Measurements from ENCODE around the gene METAP1D. TPM values are rescaled to one million over a fixed set of nuclear protein-coding genes. Genes with fewer than 3 reads are reported as not detected.

Gene METAP1D
- total RNA-seq, 4 donors from 2014 or later, result 5.2 to 30.9 (median 7.3) TPM

- H3K27me3 ChIP-seq, result peaks cover 94% of the 10 kb centered on the region
- WGBS, 2 donors, result 29 to 46% methylated on average over 6 to 7 of the region's 9 CpGs
- intact Hi-C loops (cut with DNase I), result no loop called here
- no peak overlapping the region for H3K4me3 ChIP-seq (replicated peaks in 1 of 3)
- H3K4me1 ChIP-seq, result peaks cover 28 to 77% of the 10 kb centered on the region in 2 donors
- TF ChIP-seq POLR2A (IDR thresholded peaks at IDR 0.05), result no peak
- TF ChIP-seq CTCF (IDR thresholded peaks at IDR 0.05), result no peak
- H3K36me3 ChIP-seq, result no peaks in the 10 kb centered on the region
- H3K27ac ChIP-seq, result peak overlapping the region in 1 of 3 donors; percentile 50
- H3K9me3 ChIP-seq, result no peaks in the 10 kb centered on the region
- no peak for DNase-seq
These were observed 97.9 kb downstream of the METAP1D start for GRCh38 chr2:172097557-172098131.

GRCh38 chr2:172098287-172098649, 98.5 kb downstream of the METAP1D start:
- peaks cover 92% of the 10 kb centered on the region for H3K27me3 ChIP-seq
- TF ChIP-seq CTCF (IDR thresholded peaks at IDR 0.05) (no peak), POLR2A (IDR thresholded peaks at IDR 0.05) (no peak)
- H3K9me3 ChIP-seq, result no peaks in the 10 kb centered on the region
- no peak for DNase-seq
- no peak overlapping the region for H3K27ac ChIP-seq
- 46 to 71% methylated on average over 1 of the region's 1 CpG for WGBS, 2 donors
- peaks cover 30 to 83% of the 10 kb centered on the region in 2 donors for H3K4me1 ChIP-seq
- intact Hi-C loops (cut with DNase I), result no loop called here
- H3K4me3 ChIP-seq (replicated peaks in 1 of 3), result no peak overlapping the region
- H3K36me3 ChIP-seq, result no peaks in the 10 kb centered on the region

- peak in 1 of 2 donors; percentile 39 for DNase-seq
These were observed 99.1 kb downstream of the METAP1D start for GRCh38 chr2:172098650-172099471.

GRCh38 chr2:172099472-172100079, 99.8 kb downstream of the METAP1D start:
- no peak overlapping the region for H3K4me3 ChIP-seq (replicated peaks in 1 of 3)
- H3K27ac ChIP-seq, result no peak overlapping the region

More at GRCh38 chr2:172098650-172099471, 99.1 kb downstream of the METAP1D start:
- 8 to 10% methylated on average over 24 to 44 of the region's 61 CpGs for WGBS, 2 donors
- peaks cover 86% of the 10 kb centered on the region for H3K27me3 ChIP-seq
- H3K4me3 ChIP-seq (replicated peaks in 1 of 3), result peak overlapping the region in 1 of 3 donors; percentile 16
- intact Hi-C loops (cut with DNase I), result no loop called here
- no peaks in the 10 kb centered on the region for H3K36me3 ChIP-seq
- H3K4me1 ChIP-seq, result peaks cover 30 to 86% of the 10 kb centered on the region in 2 donors
- no peaks in the 10 kb centered on the region for H3K9me3 ChIP-seq
- no peak for TF ChIP-seq POLR2A (IDR thresholded peaks at IDR 0.05)
- no peak for TF ChIP-seq CTCF (IDR thresholded peaks at IDR 0.05)
- no peak overlapping the region for H3K27ac ChIP-seq

More at GRCh38 chr2:172099472-172100079, 99.8 kb downstream of the METAP1D start:
- H3K9me3 ChIP-seq, result no peaks in the 10 kb centered on the region
- 6% methylated on average over 12 of the region's 13 CpGs for WGBS, 2 donors
- intact Hi-C loops (cut with DNase I), result loop anchor here (10.0 kb wide), 2 partner anchors 105 to 395 kb away; partner anchors contain the start of gene METAP1D
- TF ChIP-seq CTCF (IDR thresholded peaks at IDR 0.05), result no peak
- no peak for TF ChIP-seq POLR2A (IDR thresholded peaks at IDR 0.05)
- H3K4me1 ChIP-seq, result peaks cover 28 to 80% of the 10 kb centered on the region in 2 donors
- DNase-seq, result no peak
- no peaks in the 10 kb centered on the region for H3K36me3 ChIP-seq
- peaks cover 83% of the 10 kb centered on the region for H3K27me3 ChIP-seq

Measured in thyroid gland (tissue), 4 donors.